CD4-positive, alpha-beta T cell (primary cell): ENCODE data around the gene SHH. TPM values are rescaled to one million over a fixed set of nuclear protein-coding genes. Genes with fewer than 3 reads are reported as not detected.

Source experiments
- ATAC-seq: fragments of 200-7000 bp; cut with Tn5 transposase; one replicate; pipeline ENCODE4 v1.10.0; 2022; ENCODE audit warnings: mild to moderate bottlenecking; ENCODE audit not compliant: poor library complexity
- CTCF ChIA-PET: fragments of 350-600 bp; sonication (Branson Sonifier 250); formaldehyde crosslinking; loops from one replicate; lab custom pipeline; 2021; ENCODE audit warnings: antibody characterized with exemption, inconsistent platforms; lab: Charles Lee
- POLR2A ChIA-PET: fragments of 350-600 bp; sonication (Branson Sonifier 250); formaldehyde crosslinking; loops from one replicate; lab custom pipeline; 2021; ENCODE audit warnings: antibody characterized with exemption, inconsistent platforms; lab: Charles Lee
- DNase-seq, 14 experiments: peaks; one replicate each; pipeline ENCODE4 v3.0.0-alpha.2; 2013 to 2020; ENCODE audit warnings: mixed read lengths in 2 of 14
- H3K27ac ChIP-seq, 2 donors: one replicate each; pipeline versions ENCODE4 v1.5.1 to v1.7.0; 2013; ENCODE audit warnings: low read length in 2 of 2, low read depth in 1 of 2, mild to moderate bottlenecking in 1 of 2
- H3K27me3 ChIP-seq, 2 experiments: 1 replicate in 1 of 2; 2 replicates in 1 of 2; pipeline versions ENCODE4 v1.6.1 to v1.7.0; 2013; ENCODE audit warnings: low read length in 2 of 2, control low read depth in 1 of 2, mild to moderate bottlenecking in 1 of 2, moderate library complexity in 1 of 2; ENCODE audit not compliant: insufficient read depth in 2 of 2, control insufficient read depth in 1 of 2
- H3K36me3 ChIP-seq: one replicate; pipeline ENCODE4 v1.6.1; 2013; ENCODE audit warnings: low read length, control low read depth; ENCODE audit not compliant: insufficient read depth
- H3K4me1 ChIP-seq: one replicate; pipeline ENCODE4 v1.6.1; 2013; ENCODE audit warnings: low read length, control low read depth; ENCODE audit not compliant: insufficient read depth
- H3K4me3 ChIP-seq: one replicate; pipeline ENCODE4 v1.5.1; 2013; ENCODE audit warnings: mild to moderate bottlenecking, low read length, moderate library complexity
- H3K9me3 ChIP-seq, 2 experiments: 1 replicate in 1 of 2; 2 replicates in 1 of 2; pipeline versions ENCODE4 v1.6.1 to v1.7.0; 2013; ENCODE audit warnings: low read length in 2 of 2, mild to moderate bottlenecking in 2 of 2, control low read depth in 1 of 2, moderate library complexity in 1 of 2; ENCODE audit not compliant: control insufficient read depth in 1 of 2, insufficient read depth in 1 of 2
- H3K27ac Mint-ChIP-seq: one replicate; pipeline ENCODE4 v1.8.0; 2020; ENCODE audit warnings: mixed read lengths
- H3K27me3 Mint-ChIP-seq: one replicate; pipeline ENCODE4 v1.8.0; 2021; ENCODE audit warnings: mixed read lengths
- H3K36me3 Mint-ChIP-seq: one replicate; pipeline ENCODE4 v1.8.0; 2021; ENCODE audit warnings: low read depth, mixed read lengths
- H3K4me1 Mint-ChIP-seq: one replicate; pipeline ENCODE4 v1.8.0; 2021; ENCODE audit warnings: low read depth, mixed read lengths
- H3K4me3 Mint-ChIP-seq: one replicate; pipeline ENCODE4 v1.8.0; 2020; ENCODE audit warnings: mild to moderate bottlenecking, mixed read lengths
- H3K9me3 Mint-ChIP-seq: one replicate; pipeline ENCODE4 v1.8.0; 2020; ENCODE audit warnings: mixed read lengths
- intact Hi-C, 2 experiments: fragments of 100-400 bp; cut with DNase I in 1 of 2; cut with micrococcal nuclease in 1 of 2; formaldehyde crosslinking; loops; one replicate each; pipeline versions ENCODE4 v1.15.1 to v1.9.0; 2023 to 2025; cut with DNase I, micrococcal nuclease
- total RNA-seq, 174 experiments: library from RNA in 2 of 174; stranded (reverse) in 2 of 174; gene quantifications; one replicate each; pipeline ENCODE4 v1.2.3 and lab custom pipeline; 2021 to 2026
- TF ChIP-seq, protein P1 (sequence below): fragments of 200-600 bp; IDR thresholded peaks from one replicate; pipeline ENCODE4 v1.8.0; 2022; ENCODE audit warnings: antibody characterized with exemption, mild to moderate bottlenecking

SHH gene
- total RNA-seq, 2 experiments from 2014 or later = not detected

- intact Hi-C loops = loop anchor here (2.0 to 10.0 kb wide), 4 partner anchors 675 to 1477 kb away; no protein-coding TSS in a partner anchor
- no peaks in the 10 kb centered on the region for H3K4me1 Mint-ChIP-seq
- no peaks in the 10 kb centered on the region for H3K36me3 ChIP-seq
- ATAC-seq = no peak
- H3K27ac ChIP-seq = no peak overlapping the region
- CTCF ChIA-PET = no interaction called here
- H3K36me3 Mint-ChIP-seq = no peaks in the 10 kb centered on the region
- TF ChIP-seq, protein P1, sequence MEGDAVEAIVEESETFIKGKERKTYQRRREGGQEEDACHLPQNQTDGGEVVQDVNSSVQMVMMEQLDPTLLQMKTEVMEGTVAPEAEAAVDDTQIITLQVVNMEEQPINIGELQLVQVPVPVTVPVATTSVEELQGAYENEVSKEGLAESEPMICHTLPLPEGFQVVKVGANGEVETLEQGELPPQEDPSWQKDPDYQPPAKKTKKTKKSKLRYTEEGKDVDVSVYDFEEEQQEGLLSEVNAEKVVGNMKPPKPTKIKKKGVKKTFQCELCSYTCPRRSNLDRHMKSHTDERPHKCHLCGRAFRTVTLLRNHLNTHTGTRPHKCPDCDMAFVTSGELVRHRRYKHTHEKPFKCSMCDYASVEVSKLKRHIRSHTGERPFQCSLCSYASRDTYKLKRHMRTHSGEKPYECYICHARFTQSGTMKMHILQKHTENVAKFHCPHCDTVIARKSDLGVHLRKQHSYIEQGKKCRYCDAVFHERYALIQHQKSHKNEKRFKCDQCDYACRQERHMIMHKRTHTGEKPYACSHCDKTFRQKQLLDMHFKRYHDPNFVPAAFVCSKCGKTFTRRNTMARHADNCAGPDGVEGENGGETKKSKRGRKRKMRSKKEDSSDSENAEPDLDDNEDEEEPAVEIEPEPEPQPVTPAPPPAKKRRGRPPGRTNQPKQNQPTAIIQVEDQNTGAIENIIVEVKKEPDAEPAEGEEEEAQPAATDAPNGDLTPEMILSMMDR = no peak
- POLR2A ChIA-PET = no interaction called here
- H3K27me3 Mint-ChIP-seq = peaks cover 50% of the 10 kb centered on the region
- peaks cover 29 to 47% of the 10 kb centered on the region in 2 experiments for H3K27me3 ChIP-seq
- H3K4me3 Mint-ChIP-seq = no peak overlapping the region
- H3K9me3 ChIP-seq = peaks cover 0 to 3% of the 10 kb centered on the region in 2 experiments
- H3K4me1 ChIP-seq = peaks cover 7% of the 10 kb centered on the region
- H3K27ac Mint-ChIP-seq = no peak overlapping the region
- no peak overlapping the region for H3K4me3 ChIP-seq
- no peak for DNase-seq
- no peaks in the 10 kb centered on the region for H3K9me3 Mint-ChIP-seq
Observed at GRCh38 chr7:155797262-155798250, 14.7 kb downstream of the SHH start.

- Mint-ChIP-seq H3K27ac (no peak overlapping the region), H3K36me3 (no peaks in the 10 kb centered on the region), H3K27me3 (peaks cover 44% of the 10 kb centered on the region), H3K4me1 (no peaks in the 10 kb centered on the region), H3K9me3 (no peaks in the 10 kb centered on the region), H3K4me3 (no peak overlapping the region)
- POLR2A ChIA-PET = no interaction called here
- Histone ChIP-seq H3K4me3 (no peak overlapping the region), H3K27ac (no peak overlapping the region), H3K27me3 (peaks cover 29 to 45% of the 10 kb centered on the region in 2 experiments), H3K36me3 (no peaks in the 10 kb centered on the region), H3K4me1 (peaks cover 7% of the 10 kb centered on the region), H3K9me3 (peaks cover 0 to 3% of the 10 kb centered on the region in 2 experiments)
- TF ChIP-seq, protein P1 = peak; percentile 86
- peak; percentile 32 to 78 (median 60) for DNase-seq
- ATAC-seq = peak; percentile 58
- CTCF ChIA-PET = no interaction called here
- intact Hi-C loops = loop anchor here (2.0 to 10.0 kb wide), 4 partner anchors 676 to 1478 kb away; no protein-coding TSS in a partner anchor
Observed at GRCh38 chr7:155796381-155797261, 15.6 kb downstream of the SHH start.

GRCh38 chr7:155795951-155796350 is 16.3 kb downstream of the SHH start:
- ATAC-seq = no peak
- Mint-ChIP-seq H3K27me3 (peaks cover 38% of the 10 kb centered on the region), H3K9me3 (no peaks in the 10 kb centered on the region), H3K4me1 (no peaks in the 10 kb centered on the region), H3K27ac (no peak overlapping the region), H3K4me3 (no peak overlapping the region), H3K36me3 (no peaks in the 10 kb centered on the region)
- ChIA-PET CTCF (no interaction called here), POLR2A (no interaction called here)
- Histone ChIP-seq H3K9me3 (peaks cover 0 to 3% of the 10 kb centered on the region in 2 experiments), H3K27ac (no peak overlapping the region), H3K36me3 (no peaks in the 10 kb centered on the region), H3K27me3 (peaks cover 26 to 38% of the 10 kb centered on the region in 2 experiments), H3K4me1 (peaks cover 7% of the 10 kb centered on the region), H3K4me3 (no peak overlapping the region)
- TF ChIP-seq, protein P1 = no peak
- no peak for DNase-seq
- intact Hi-C loops = loop anchor here (2.0 to 10.0 kb wide), 4 partner anchors 676 to 1479 kb away; no protein-coding TSS in a partner anchor
